Activated T-helper 1 cell treated with anti-CD3 and anti-CD28 coated beads, Interleukin-12 subunit alpha, Interleukin-12 subunit beta, Interleukin-2, Interleukin-4 antibody, amounts not matched to agents 30 ng/mL and 10 ng/mL and 1 ng/mL, durations not matched to agents 14 hours and 24 hours and 36 hours (primary cell): ENCODE results near the gene TMEM63B. TPM values are rescaled to one million over a fixed set of nuclear protein-coding genes. Genes with fewer than 3 reads are reported as not detected.
"Not testable (repeated sequence)": the region's sequence is repeated elsewhere in the genome, so short reads cannot be mapped to it uniquely, and the experiment has no call there.

Experiments
- DNase-seq: peaks from one replicate; pipeline ENCODE4 v3.0.0; 2021; ENCODE audit warnings: low spot score
- H3K27ac Mint-ChIP-seq: one replicate; pipeline ENCODE4 v1.8.0; 2021; ENCODE audit warnings: mild to moderate bottlenecking, mixed read lengths
- H3K27me3 Mint-ChIP-seq: one replicate; pipeline ENCODE4 v1.8.0; 2022; ENCODE audit warnings: mild to moderate bottlenecking, moderate library complexity, mixed read lengths; ENCODE audit not compliant: insufficient read depth
- H3K36me3 Mint-ChIP-seq: one replicate; pipeline ENCODE4 v1.8.0; 2021; ENCODE audit warnings: low read depth, mixed read lengths
- H3K4me1 Mint-ChIP-seq: one replicate; pipeline ENCODE4 v1.8.0; 2021; ENCODE audit warnings: low read depth, mixed read lengths
- H3K4me3 Mint-ChIP-seq: one replicate; pipeline ENCODE4 v1.8.0; 2021; ENCODE audit warnings: mild to moderate bottlenecking, moderate library complexity, mixed read lengths
- H3K9me3 Mint-ChIP-seq: one replicate; pipeline ENCODE4 v1.8.0; 2021; ENCODE audit warnings: mixed read lengths
- intact Hi-C: fragments of 100-400 bp; cut with micrococcal nuclease; formaldehyde crosslinking; loops from one replicate; pipeline ENCODE4 v1.15.1; 2024
- total RNA-seq: library from RNA; stranded (reverse); gene quantifications from 2 replicates; pipeline ENCODE4 v1.2.3, GENCODE V29; 2022

Gene TMEM63B
- total RNA-seq, 1 donor from 2014 or later = 20.7 TPM

DNA sequence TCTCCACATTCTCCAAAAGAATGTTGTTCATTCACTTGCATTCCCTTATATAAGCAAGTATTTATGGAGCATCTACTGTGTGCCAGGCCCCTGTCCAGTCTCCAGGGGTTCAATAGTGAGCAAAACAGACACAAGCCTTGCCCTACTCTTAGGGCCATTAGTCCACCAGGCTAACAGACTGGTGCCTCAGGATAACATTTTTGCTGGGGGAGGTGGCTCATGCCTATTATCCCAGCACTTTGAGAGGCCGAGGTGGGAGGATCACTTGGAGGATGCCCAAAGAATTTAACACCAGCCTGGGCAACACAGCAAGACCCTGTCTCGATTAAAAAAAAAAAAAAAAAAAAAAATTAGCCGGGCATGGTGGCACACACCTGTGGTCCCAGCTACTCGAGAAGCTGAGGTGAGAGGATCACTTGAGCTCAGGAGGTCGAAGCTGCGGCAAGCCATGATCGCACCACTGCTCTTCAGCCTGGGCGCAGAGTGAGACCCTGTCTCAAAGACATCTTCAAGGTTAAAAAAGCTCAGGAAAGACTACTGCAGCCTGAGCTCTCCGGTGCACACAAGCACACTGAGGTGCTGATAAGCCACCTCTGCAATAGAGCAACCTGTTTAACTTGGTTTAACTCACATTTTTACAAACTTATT, 51.2 kb downstream of the TMEM63B start:
- Mint-ChIP-seq H3K36me3 (no peaks in the 10 kb centered on the region), H3K4me1 (no peaks in the 10 kb centered on the region), H3K27me3 (peaks cover 3% of the 10 kb centered on the region), H3K4me3 (no peak overlapping the region), H3K9me3 (no peaks in the 10 kb centered on the region), H3K27ac (no peak overlapping the region)
- DNase-seq = no peak
- intact Hi-C loops = no loop called here

DNA sequence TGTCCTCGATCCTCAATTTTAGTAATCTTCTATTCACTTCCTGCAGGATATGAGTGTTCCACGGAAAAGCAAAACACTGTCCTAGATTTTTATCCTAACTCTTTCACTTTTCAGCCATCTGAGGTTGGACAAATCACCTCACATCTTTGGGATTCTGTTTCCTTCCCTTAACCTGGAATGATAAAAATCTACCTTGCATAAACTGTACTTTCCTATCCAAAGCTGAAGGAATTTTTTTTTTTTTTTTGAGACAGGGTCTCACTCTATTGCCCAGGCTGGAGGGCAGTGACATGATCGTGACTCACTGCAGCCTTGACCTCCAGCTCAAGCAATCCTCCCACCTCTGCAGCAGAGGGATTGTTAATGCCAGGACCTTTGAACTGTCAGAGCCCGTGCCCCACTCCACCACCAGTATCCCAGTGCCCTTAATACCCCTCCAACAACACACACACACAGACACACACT, 51.8 kb downstream of the TMEM63B start:
- Mint-ChIP-seq H3K4me3 (no peak overlapping the region), H3K9me3 (no peaks in the 10 kb centered on the region), H3K27ac (no peak overlapping the region), H3K27me3 (peaks cover 3% of the 10 kb centered on the region), H3K4me1 (no peaks in the 10 kb centered on the region), H3K36me3 (no peaks in the 10 kb centered on the region)
- intact Hi-C loops = no loop called here
- no peak for DNase-seq

DNA sequence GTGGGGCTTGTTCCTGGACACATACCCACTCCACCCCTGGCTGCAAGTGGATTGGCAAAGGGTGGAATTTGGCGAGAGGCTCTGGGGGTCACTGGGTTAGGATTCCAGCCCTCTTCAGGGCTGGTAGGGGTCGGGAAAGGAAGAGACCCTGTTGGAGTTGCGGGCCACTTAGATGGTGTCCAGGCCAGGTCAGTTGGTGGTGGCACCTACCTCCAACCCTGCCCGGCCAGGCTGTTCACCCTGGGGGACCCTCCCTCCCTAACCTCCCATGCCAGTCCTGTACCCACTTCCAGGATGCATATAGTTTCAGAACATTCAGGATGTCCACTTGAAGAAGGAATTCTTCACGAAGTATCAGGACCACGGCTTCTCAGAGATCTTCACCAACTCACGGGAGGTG, 52.3 kb downstream of the TMEM63B start:
- DNase-seq = no peak
- intact Hi-C loops = no loop called here
- H3K27me3 Mint-ChIP-seq = peaks cover 3% of the 10 kb centered on the region
- no peak overlapping the region for H3K4me3 Mint-ChIP-seq
- no peaks in the 10 kb centered on the region for H3K36me3 Mint-ChIP-seq
- H3K27ac Mint-ChIP-seq = no peak overlapping the region
- no peaks in the 10 kb centered on the region for H3K9me3 Mint-ChIP-seq
- H3K4me1 Mint-ChIP-seq = no peaks in the 10 kb centered on the region

DNA sequence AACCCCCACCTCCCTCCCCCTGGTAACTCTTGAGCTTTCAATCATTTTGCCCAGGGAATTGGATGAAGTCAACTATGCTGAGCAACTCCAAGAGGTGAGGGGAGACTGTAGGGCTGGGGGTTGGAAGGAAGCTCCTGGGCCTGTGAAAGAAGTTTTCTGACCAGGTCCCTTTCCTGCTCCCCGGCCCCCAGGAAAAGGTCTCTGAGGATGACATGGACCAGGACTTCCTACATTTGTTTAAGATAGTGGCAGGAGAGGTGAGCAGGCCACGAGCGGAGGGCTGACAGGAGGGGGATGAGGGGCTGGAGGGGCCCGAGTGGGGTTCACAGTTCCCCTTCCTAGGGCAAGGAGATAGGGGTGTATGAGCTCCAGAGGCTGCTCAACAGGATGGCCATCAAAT, 53.1 kb downstream of the TMEM63B start:
- no peaks in the 10 kb centered on the region for H3K9me3 Mint-ChIP-seq
- intact Hi-C loops = no loop called here

DNA sequence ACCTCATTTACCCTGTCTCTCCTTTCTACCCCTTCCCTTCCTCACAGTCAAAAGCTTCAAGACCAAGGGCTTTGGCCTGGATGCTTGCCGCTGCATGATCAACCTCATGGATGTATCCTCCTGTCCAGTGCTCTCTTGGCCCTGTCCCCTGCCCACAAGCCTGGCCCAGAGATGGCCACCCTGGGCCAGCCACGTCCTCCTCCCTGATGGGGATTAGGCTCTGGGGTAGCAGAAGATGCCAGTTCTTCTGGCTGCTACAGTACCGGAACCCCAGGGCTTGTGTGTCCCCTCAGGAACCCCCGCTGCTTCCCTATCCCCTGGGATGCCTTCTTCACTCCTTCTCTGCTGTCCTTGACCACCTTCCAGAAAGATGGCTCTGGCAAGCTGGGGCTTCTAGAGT, 53.5 kb downstream of the TMEM63B start:
- Mint-ChIP-seq H3K36me3 (no peaks in the 10 kb centered on the region), H3K4me3 (no peak overlapping the region), H3K27ac (no peak overlapping the region), H3K9me3 (no peaks in the 10 kb centered on the region), H3K27me3 (peaks cover 8% of the 10 kb centered on the region), H3K4me1 (peaks cover 1% of the 10 kb centered on the region)
- no peak for DNase-seq
- intact Hi-C loops = no loop called here

More for the DNA sequence above, 53.1 kb downstream of the TMEM63B start:
- H3K4me3 Mint-ChIP-seq = no peak overlapping the region
- no peak overlapping the region for H3K27ac Mint-ChIP-seq
- H3K4me1 Mint-ChIP-seq = no peaks in the 10 kb centered on the region
- H3K27me3 Mint-ChIP-seq = peaks cover 7% of the 10 kb centered on the region
- no peaks in the 10 kb centered on the region for H3K36me3 Mint-ChIP-seq
- DNase-seq = no peak

DNA sequence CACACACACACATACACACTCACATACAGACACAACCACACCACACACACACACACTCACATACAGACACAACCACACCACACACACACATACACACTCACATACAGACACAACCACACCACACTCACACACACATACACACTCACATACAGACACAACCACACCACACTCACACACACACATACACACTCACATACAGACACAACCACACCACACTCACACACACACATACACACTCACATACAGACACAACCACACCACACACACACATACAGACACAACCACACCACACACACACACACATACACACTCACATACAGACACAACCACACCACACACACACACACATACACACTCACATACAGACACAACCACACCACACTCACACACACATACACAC, 54.4 kb downstream of the TMEM63B start:
- not testable (repeated sequence) for H3K36me3 Mint-ChIP-seq, H3K27ac Mint-ChIP-seq

DNA sequence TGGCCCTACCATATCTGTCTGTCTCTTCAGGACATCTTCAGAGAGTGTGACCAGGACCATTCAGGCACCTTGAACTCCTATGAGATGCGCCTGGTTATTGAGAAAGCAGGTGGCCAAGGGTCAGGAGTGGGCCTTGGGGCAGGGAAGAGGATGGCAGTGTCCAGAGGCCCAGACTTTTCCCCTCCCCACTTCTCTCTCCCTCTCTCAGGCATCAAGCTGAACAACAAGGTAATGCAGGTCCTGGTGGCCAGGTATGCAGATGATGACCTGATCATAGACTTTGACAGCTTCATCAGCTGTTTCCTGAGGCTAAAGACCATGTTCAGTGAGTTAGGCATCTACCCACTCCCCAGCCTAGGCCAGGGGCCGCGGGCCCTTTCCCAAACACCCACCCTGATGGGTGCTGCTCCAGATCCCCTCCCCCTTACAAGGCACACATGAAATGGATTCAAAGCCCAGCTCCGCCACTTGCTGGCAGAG, 55.6 kb downstream of the TMEM63B start:
- H3K27me3 Mint-ChIP-seq = peaks cover 10% of the 10 kb centered on the region
- intact Hi-C loops = no loop called here
- no peak overlapping the region for H3K27ac Mint-ChIP-seq
- peaks cover 8% of the 10 kb centered on the region for H3K4me1 Mint-ChIP-seq
- H3K9me3 Mint-ChIP-seq = no peaks in the 10 kb centered on the region
- no peaks in the 10 kb centered on the region for H3K36me3 Mint-ChIP-seq
- no peak for DNase-seq
- H3K4me3 Mint-ChIP-seq = no peak overlapping the region

More for the DNA sequence above, 54.4 kb downstream of the TMEM63B start:
- peaks cover 12% of the 10 kb centered on the region for H3K27me3 Mint-ChIP-seq
- DNase-seq, H3K9me3 Mint-ChIP-seq, intact Hi-C loops, H3K4me3 Mint-ChIP-seq, H3K4me1 Mint-ChIP-seq: not testable (repeated sequence)

DNA sequence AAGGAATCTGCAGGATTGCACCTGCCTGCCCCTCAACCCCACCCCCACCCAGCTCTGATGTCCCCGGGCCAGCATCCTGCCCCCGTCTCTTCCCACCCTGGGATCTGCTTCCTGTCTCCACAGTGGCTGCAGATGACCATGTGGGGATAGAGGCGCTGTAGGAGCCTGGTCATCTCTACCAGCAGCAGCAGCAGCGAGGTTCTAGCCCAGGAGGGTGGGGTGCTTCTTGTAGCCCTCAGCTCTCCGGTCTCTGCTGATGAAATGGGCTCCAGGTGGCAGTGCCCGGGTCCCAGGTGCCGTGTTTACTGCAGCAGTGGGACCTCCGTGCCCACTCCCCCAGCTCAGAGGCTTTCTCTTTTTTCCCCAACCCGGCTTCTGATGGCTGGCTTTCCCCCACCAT, 56.4 kb downstream of the TMEM63B start:
- Mint-ChIP-seq H3K36me3 (no peaks in the 10 kb centered on the region), H3K27ac (no peak overlapping the region), H3K9me3 (no peaks in the 10 kb centered on the region), H3K27me3 (peaks cover 8% of the 10 kb centered on the region), H3K4me3 (no peak overlapping the region), H3K4me1 (peaks cover 8% of the 10 kb centered on the region)
- intact Hi-C loops = no loop called here
- DNase-seq = no peak

DNA sequence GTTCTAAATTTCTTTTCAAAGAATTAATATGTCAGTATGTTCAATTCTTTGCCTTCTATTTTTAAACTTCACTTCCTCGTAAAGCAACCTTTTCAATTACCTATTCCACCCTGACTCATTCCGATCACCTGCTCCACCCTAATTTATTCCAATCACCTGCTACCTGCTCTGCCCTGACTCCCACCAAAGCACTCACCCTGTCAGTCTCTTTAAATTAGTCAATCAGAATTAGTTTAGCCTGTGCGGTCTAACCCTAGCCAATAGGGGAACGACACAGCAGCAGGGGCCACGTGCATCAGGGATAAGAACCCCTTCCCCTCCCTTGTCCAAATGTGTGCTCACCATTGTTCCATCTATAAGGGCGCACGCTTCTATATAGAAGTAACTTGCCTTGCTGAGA, 58.0 kb downstream of the TMEM63B start:
- H3K36me3 Mint-ChIP-seq, DNase-seq, H3K9me3 Mint-ChIP-seq, H3K27ac Mint-ChIP-seq, H3K27me3 Mint-ChIP-seq, intact Hi-C loops, H3K4me3 Mint-ChIP-seq: not testable (repeated sequence)
- H3K4me1 Mint-ChIP-seq = peaks cover 13% of the 10 kb centered on the region

DNA sequence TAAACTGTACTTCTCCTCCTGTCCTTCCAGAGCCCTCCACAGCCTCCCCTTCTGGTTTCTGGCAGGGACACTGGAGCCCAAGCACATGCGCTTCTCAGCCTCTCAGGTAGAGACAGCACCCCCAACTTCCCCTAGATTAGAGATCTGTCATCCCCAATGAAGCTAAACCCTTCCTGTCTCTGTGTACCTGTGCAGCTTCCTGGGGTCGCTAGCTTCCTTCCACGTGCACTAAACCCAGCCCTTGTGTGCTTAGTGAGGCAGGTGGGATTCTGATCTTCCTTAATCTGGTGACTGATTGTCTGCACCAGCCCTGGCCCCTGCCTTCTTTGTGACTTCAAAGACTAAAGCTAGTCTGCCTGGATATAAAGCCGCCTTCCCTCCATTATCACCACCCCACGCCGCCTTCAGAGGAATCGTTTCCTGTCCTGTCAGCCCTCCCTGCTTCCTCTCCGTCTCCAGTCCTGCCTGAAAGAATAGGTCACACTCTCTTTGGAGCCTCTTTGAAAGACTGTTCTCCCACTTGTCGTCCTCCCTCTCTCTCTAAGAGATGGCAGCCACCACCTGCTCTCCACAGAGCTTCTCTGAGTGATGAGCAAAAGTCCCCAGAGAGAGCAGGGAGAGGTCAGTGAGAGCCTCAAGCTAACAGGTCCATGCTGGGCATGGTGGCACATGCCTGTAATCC, 58.7 kb downstream of the TMEM63B start:
- H3K4me1 Mint-ChIP-seq = peaks cover 13% of the 10 kb centered on the region
- peaks cover 10% of the 10 kb centered on the region for H3K27me3 Mint-ChIP-seq
- no peak overlapping the region for H3K27ac Mint-ChIP-seq

DNA sequence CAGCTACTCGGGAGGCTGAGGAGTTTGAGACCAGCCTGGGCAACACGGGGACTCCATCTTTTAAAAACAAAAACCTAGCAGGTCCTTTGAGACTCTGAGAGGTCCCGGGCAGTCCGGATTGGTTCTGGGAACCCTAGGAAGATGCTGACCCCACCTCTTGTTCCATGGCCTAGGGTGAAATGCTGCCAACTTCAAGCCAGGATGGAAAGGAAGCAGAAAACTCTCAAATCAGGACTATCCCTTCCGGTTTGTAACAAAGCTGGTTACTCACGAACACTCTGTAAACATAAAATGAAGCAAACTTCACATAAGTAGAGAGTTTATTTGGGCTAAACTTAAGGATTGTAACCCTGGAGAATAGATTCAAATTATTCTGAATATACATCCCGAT, 59.3 kb downstream of the TMEM63B start:
- H3K4me1 Mint-ChIP-seq = peaks cover 13% of the 10 kb centered on the region
- DNase-seq = no peak
- no peaks in the 10 kb centered on the region for H3K36me3 Mint-ChIP-seq
- no peak overlapping the region for H3K4me3 Mint-ChIP-seq
- no peak overlapping the region for H3K27ac Mint-ChIP-seq
- H3K9me3 Mint-ChIP-seq = no peaks in the 10 kb centered on the region
- intact Hi-C loops = no loop called here
- H3K27me3 Mint-ChIP-seq = peaks cover 10% of the 10 kb centered on the region

More for the DNA sequence above, 58.7 kb downstream of the TMEM63B start:
- no peaks in the 10 kb centered on the region for H3K36me3 Mint-ChIP-seq
- H3K4me3 Mint-ChIP-seq = no peak overlapping the region
- DNase-seq = no peak
- H3K9me3 Mint-ChIP-seq = no peaks in the 10 kb centered on the region
- intact Hi-C loops = no loop called here

DNA sequence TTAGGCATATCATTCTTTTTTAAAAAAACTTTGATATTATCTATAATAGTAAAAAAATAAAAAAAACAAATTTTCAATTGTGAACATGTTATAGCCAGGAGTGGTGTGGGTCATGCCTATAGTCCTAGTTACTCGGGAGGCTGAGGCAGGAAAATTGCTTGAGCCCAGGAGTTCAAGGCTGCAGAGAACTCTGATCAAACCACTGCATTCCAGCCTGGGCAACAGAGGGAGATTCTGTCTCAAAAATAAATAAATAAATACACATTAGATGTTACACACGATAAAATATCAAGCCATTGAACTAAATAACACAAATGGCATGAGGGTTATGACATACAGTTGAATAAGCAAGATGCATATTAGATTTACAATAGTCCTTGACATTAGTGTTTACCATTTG, 61.5 kb downstream of the TMEM63B start:
- H3K27me3 Mint-ChIP-seq = peaks cover 15% of the 10 kb centered on the region
- no peaks in the 10 kb centered on the region for H3K9me3 Mint-ChIP-seq
- peaks cover 13% of the 10 kb centered on the region for H3K4me1 Mint-ChIP-seq
- H3K36me3 Mint-ChIP-seq = no peaks in the 10 kb centered on the region
- no peak overlapping the region for H3K4me3 Mint-ChIP-seq
- H3K27ac Mint-ChIP-seq = no peak overlapping the region
- intact Hi-C loops = no loop called here
- no peak for DNase-seq

DNA sequence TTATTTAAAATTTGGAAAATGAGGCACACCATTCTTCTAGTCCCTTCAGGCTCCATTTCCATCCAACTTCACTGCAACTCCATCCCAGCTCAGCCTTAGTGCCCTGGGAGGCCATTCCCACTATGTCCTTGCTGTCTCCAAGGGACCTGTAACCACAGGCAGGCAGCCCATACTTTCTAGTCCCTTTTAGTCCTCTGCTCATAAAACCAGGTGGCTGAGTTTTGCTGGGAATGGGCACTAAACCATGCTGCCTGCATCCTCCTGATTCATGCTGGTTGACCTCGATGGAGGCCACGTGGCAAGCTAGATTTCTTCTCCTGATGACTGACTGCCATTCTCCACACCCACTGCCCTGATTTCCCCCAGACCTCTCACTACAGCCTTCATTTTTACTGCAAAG, 61.9 kb downstream of the TMEM63B start:
- intact Hi-C loops = no loop called here
- no peaks in the 10 kb centered on the region for H3K36me3 Mint-ChIP-seq
- no peak overlapping the region for H3K27ac Mint-ChIP-seq
- H3K4me3 Mint-ChIP-seq = no peak overlapping the region
- H3K27me3 Mint-ChIP-seq = peaks cover 15% of the 10 kb centered on the region
- no peaks in the 10 kb centered on the region for H3K9me3 Mint-ChIP-seq
- H3K4me1 Mint-ChIP-seq = peaks cover 13% of the 10 kb centered on the region
- no peak for DNase-seq
